Erythroblast (primary cell): ENCODE measurements around the gene SENP8.
A peak's percentile ranks its signal among the peaks of the same experiment; 100 is the strongest.
"Not testable (repeated sequence)": the region's sequence is repeated elsewhere in the genome, so short reads cannot be mapped to it uniquely, and the experiment has no call there.

Experiments
- DNase-seq, 2 experiments: peaks; one replicate each; lab custom pipeline; 2025; lab: John Stamatoyannopoulos, UW
- GATA1 ChIP-seq: IDR thresholded peaks from 2 replicates; pipeline ENCODE4 v1.6.1; 2011; ENCODE audit warnings: low read depth, mild to moderate bottlenecking, control low read depth, low read length, moderate library complexity
- POLR2A ChIP-seq: IDR thresholded peaks from 2 replicates; pipeline ENCODE4 v1.6.1; 2011; ENCODE audit warnings: mild to moderate bottlenecking, low read length

Gene SENP8

GRCh38 chr15:72118017-72118978 lies at the start of gene SENP8, which contains the start of gene MYO9A:
Gene SENP8 (plus strand): TSS chr15:72118403. CDS start chr15:72139624, 21,221 bp downstream.
Gene MYO9A (minus strand): TSS chr15:72118150. CDS start chr15:72046563, 71,587 bp downstream.
- peak; percentile 75 for TF ChIP-seq POLR2A
- TF ChIP-seq GATA1 = no peak
- DNase-seq = peak; percentile 98 to 99

- no peak for TF ChIP-seq POLR2A
- TF ChIP-seq GATA1 = no peak
- DNase-seq = peak; percentile 4 to 61
Observed at GRCh38 chr15:72068856-72069255, 49.3 kb upstream of the SENP8 start.

GRCh38 chr15:72070817-72071447 lies 47.3 kb upstream of the SENP8 start:
- DNase-seq = no peak
- TF ChIP-seq GATA1 = no peak
- TF ChIP-seq POLR2A = no peak

- not testable (repeated sequence) for DNase-seq
Observed at GRCh38 chr15:72071448-72071825, 46.8 kb upstream of the SENP8 start.

GRCh38 chr15:72074335-72075060 lies 43.7 kb upstream of the SENP8 start:
- DNase-seq = no peak
- TF ChIP-seq GATA1 (no peak), POLR2A (no peak)

GRCh38 chr15:72077950-72078349 lies 40.3 kb upstream of the SENP8 start:
- TF ChIP-seq POLR2A (no peak), GATA1 (no peak)
- DNase-seq = no peak

- TF ChIP-seq GATA1 (no peak), POLR2A (no peak)
- DNase-seq = no peak
Observed at GRCh38 chr15:72078887-72079286, 39.3 kb upstream of the SENP8 start.

GRCh38 chr15:72082176-72082575 lies 36.0 kb upstream of the SENP8 start:
- TF ChIP-seq GATA1 = no peak
- no peak for TF ChIP-seq POLR2A
- DNase-seq = no peak

GRCh38 chr15:72086010-72086697 lies 32.0 kb upstream of the SENP8 start:
- no peak for DNase-seq
- TF ChIP-seq POLR2A (no peak), GATA1 (no peak)

GRCh38 chr15:72086920-72087648 lies 31.1 kb upstream of the SENP8 start:
- TF ChIP-seq POLR2A = no peak
- TF ChIP-seq GATA1 = no peak
- DNase-seq = no peak

- TF ChIP-seq POLR2A (no peak), GATA1 (no peak)
- peak; percentile 39 to 81 for DNase-seq
Observed at GRCh38 chr15:72092006-72092405, 26.2 kb upstream of the SENP8 start.

GRCh38 chr15:72092691-72093090 lies 25.5 kb upstream of the SENP8 start:
- TF ChIP-seq GATA1 = no peak
- no peak for TF ChIP-seq POLR2A
- DNase-seq = peak in 1 of 2 experiments; percentile 45
